Measurements from ENCODE around the gene CUZD1. TPM values are rescaled to one million over a fixed set of nuclear protein-coding genes. Genes with fewer than 3 reads are reported as not detected.

The CUZD1 gene
- total and polyA plus RNA-seq, 9 of the 15 experiments (the other 6 are each of a cell fraction or from before 2014, with no cell fraction given): 0.51 to 1.7 (median 1.1) TPM

GRCh38 chr10:122861711-122862161, 16.1 kb upstream of the CUZD1 start (continued):
- no peak for TF ChIP-seq ZNF407 (IDR thresholded peaks at IDR 0.05; ENCODE audit: low read depth)
- TF ChIP-seq PBX2 (CRISPR knock-in tag; IDR thresholded peaks at IDR 0.05; ENCODE audit: low read depth): no peak
- TF ChIP-seq PBX2 (tag; conservative IDR thresholded peaks at IDR 0.05; ENCODE audit: low read depth): peak; percentile 49; the same call in 1 of the 2 replicates
- no peak for TF ChIP-seq RBM15 (IDR thresholded peaks at IDR 0.05; ENCODE audit: insufficient read depth, low read length)
- no peak for TF ChIP-seq C11orf30 (IDR thresholded peaks at IDR 0.05; ENCODE audit: low read depth)
- TF ChIP-seq USF1 (CRISPR knock-in tag; IDR thresholded peaks at IDR 0.05): no peak
- TF ChIP-seq MLX (CRISPR knock-in tag; conservative IDR thresholded peaks at IDR 0.05): no peak
- peak; percentile 86 for TF ChIP-seq ESRRA (IDR thresholded peaks at IDR 0.05; ENCODE audit: borderline replicate concordance, low read depth)
- no peak for TF ChIP-seq ZBTB26 (CRISPR knock-in tag; IDR thresholded peaks at IDR 0.05)
- no peak for TF ChIP-seq MTF1 (CRISPR knock-in tag; IDR thresholded peaks at IDR 0.05; ENCODE audit: borderline replicate concordance)
- no peak for TF ChIP-seq KAT8 (IDR thresholded peaks at IDR 0.05; ENCODE audit: low read depth)
- TF ChIP-seq BRD9 (IDR thresholded peaks at IDR 0.05; ENCODE audit: low read depth, partially characterized antibody): no peak
- TF ChIP-seq TAF1 (IDR thresholded peaks at IDR 0.05; ENCODE audit: control insufficient read depth, extremely low read depth, insufficient read depth, low read length, severe bottlenecking): no peak
- no peak for TF ChIP-seq ZNF212 (CRISPR knock-in tag; IDR thresholded peaks at IDR 0.05)
